Effector CD4-positive, alpha-beta T cell (primary cell): Measurements from ENCODE around the gene FHL1.
"Not testable (repeated sequence)": the region's sequence is repeated elsewhere in the genome, so short reads cannot be mapped to it uniquely, and the experiment has no call there.

Experiments used
- DNase-seq: peaks from one replicate; pipeline ENCODE4 v3.0.0-alpha.2; 2020
- total RNA-seq: gene quantifications from one replicate; lab custom pipeline; 2026; lab: John Stamatoyannopoulos, UW

FHL1 gene
- total RNA-seq, result 7.9 reads per million, percentile 27 among the genes with 10 or more reads in this experiment

DNA sequence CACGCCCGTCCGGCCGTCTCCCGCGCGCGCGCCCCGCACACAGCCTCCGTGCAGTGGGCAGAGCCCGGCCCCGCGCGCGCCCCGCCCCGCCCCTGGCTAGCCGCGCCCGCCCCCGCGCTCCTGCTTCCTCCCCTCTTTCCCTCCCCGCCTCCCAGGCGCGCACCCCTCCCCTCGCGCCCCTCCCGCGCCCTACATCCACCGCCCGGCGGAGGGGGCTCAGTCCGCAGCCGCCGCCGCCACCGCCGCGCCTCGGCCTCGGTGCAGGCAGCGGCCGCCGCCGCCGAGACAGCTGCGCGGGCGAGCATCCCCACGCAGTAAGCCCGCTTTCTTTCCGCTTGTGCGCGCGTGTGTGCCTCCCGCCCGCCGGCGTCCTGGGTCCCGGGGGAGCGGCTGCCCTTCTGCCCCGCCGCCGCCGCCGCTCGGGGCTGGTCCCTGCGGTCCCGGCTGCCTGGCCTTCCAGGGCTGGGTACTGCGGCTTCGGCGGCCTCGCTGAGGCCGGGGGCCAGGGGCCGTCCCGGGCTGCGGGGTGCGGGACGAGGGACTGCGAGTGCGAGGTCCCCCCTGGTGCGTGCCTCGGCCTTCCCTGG is at the start of gene FHL1:
FHL1 (plus strand) TSS at position 219 of the 587 bp plus-strand sequence.
- peak; percentile 37 for DNase-seq

DNA sequence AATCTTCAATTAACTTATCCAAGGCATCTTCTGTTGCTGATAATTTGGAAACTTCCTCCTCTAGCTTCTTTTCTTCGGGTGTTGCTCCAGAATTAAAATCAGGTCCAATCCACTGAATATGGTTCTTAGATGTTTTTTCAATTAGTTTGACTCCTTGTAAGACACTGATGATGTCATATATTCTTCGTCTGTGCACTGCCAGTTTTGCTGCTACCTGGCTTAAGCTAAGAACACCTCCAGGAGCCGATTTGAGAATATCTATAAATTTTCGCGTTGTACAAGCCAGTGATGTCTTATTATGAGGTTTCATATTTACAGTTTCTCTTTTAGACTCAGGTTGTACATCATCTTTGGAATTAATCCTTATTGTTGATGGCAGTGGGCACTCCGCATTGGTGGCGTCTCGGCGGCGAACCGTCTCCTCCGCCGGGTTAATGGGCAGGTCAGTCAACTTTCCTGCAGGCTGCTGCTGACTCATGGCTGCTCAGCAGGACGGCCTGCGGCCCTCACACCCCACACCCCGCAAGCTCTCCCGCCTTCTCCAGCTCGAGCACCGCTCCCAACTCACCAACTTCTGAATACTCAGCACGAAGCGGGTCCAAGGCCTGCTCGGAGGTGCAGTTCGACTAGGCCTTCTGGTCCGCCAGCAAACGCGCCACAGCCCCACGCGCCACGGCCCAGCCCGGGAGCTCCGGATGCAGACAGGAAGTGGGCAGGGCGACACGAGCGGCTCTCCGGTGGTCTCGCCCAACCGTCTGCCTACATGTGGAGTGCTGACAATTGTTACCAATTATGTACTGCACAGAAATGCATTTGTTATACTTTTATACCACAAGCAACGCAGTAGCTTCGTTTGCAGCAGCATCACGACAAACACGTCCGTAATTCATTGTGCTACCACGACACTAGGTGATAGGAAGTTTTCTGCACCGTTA is 49.2 kb upstream of the FHL1 start:
- DNase-seq, result no peak

DNA sequence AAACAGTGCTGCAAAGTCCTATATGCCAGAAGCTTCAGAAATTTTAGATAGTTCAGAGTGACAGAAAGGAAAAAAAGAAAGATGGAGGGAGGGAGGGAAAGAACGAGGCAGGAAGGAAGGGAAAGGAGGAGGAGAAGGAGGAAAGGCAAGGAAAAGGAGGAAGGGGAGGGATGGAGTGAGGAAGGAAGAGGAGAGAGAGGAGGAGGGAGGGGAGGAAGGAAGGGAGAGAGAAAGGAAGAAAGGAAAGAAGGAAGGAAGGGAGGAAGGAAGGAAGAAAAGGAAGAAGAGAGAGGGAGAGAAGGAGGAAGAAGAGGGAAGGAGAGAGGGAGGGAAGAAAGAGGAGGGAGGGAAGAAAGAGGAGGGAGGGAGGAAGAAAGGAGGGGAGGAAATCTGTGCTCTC is 42.4 kb upstream of the FHL1 start:
- no peak for DNase-seq

DNA sequence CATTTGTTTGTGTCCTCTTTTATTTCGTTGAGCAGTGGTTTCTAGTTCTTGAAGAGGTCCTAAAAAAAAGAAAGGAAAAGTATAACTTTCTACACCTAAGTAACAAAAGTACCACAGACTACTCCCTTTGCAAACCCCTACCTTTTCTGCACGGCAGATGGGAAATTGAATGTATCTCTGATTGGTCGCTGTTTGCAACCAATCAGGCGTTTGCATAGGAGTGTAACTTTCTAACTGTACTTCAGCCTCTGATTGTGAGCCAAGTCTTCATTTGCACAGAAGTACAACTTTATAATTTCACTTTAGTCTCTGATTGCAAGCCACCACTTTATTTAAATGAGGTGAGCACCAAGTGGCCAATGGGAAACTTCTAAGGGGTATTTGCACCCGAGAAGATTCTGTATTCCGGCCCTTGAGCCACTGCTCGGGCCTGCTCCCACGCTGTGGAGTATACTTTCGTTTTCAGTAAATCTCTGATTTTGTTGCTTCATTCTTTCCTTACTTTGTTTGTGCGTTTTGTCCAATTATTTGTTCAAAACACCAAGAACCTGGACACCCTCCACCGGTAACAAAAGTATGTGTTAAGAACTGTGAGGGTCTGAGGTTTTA is 40.3 kb upstream of the FHL1 start:
- no peak for DNase-seq

DNA sequence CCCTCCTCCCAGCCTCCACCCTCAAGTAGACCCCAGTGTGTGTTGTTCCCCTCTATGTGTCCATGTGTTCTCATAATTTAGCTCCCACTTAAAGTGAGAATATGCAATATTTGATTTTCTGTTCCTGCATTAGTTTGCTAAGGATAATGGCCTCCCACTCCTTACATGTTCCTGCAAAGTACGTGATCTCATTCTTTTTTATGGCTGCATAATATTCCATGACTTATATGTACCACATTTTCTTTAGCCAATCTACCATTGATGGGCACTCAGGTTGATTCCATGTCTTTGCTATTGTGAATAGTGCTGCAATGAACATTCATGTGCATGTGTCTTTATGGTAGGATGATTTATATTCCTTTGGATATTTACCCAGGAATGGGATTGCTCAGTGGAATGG is 38.4 kb upstream of the FHL1 start:
- DNase-seq, result not testable (repeated sequence)

DNA sequence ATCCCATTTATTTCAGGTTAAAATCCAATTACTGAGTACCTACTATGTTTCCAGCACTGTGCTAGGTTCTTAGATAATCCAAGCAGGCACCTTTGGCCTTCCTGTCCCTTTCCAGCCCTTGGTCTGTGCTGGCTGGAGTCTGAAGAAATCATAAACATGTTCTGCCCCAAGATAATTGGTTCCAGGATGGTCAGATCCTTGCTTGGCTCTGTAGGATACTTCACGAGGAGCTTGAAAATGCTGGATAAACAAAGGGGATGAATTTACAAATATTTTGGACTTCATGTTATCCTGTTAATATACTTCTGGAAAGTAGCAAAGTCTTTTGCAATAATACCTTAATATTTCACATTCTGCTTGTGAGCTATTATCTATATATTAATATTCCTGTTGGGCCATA is 35.0 kb upstream of the FHL1 start:
- DNase-seq, result no peak

DNA sequence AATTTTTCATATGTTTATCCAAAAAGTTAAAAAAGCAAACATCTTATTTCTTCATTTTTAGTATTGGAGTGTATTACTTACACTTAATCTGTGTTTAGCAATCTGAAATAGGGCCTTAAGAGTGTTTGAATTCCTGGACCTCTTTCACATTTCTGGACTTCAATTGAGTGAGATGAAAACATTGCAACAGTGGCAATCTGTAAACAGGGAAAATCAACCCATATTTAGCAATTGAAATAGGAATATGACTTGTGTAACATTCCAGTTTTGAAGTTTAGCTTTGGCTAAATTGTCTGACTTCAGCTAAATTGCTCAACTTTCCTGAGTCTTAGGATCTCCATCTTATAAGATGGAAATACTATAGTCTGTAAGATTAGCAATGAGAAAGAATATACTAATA is 34.6 kb upstream of the FHL1 start:
- DNase-seq, result no peak

DNA sequence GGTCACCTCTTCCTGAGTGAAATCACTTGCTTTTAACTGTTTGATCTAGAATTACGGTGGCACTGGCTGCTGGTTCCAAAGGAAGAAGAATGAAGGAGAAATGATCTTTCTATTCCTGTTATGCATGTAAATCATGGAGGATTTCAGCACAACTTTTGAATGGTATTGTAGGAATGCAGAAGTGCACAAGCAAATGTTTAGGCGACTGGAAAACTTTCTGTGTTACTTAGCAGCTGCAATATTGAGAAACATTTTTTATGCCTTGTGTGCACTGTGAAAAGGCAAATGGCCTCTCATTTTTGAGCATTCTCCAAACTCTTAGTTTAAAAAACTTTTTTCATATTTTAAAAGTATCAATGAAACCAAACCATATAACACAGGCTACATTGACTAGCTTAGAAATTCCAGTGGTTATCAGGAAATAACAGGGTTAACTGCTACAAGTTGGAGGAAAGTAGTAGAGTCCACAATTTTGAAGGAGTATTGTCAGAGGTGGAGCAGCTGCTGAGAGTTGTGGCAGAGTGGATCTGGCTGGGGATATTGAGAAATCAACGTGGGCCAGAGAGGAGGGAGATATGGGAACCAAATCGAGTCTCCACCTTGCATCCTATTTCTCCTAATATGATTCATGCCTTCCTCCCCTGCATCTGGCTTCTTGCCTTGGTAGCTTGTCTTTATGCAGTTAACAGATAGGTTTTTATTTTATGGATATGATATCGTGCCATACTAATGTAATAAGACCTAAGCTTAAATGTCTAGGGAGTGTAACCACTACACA is 32.0 kb upstream of the FHL1 start:
- no peak for DNase-seq

DNA sequence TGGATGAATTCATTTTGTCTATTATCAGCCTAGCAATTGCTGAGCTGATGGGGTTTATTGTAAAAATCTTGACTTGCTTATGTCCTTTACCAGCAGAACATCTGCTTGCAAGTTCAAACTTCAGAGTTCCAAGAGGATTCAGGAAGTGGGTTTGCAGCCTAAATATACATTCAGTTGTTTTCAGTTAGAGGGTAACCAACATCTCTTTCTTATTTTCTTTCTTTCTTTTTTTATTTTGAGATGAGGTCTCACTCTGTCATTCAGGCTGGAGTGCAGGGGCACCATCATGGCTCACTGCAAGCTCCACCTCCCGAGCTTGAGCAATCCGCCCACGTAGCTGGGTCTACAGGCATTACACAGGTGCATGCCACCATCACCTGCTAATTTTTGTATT is 31.4 kb upstream of the FHL1 start:
- no peak for DNase-seq

DNA sequence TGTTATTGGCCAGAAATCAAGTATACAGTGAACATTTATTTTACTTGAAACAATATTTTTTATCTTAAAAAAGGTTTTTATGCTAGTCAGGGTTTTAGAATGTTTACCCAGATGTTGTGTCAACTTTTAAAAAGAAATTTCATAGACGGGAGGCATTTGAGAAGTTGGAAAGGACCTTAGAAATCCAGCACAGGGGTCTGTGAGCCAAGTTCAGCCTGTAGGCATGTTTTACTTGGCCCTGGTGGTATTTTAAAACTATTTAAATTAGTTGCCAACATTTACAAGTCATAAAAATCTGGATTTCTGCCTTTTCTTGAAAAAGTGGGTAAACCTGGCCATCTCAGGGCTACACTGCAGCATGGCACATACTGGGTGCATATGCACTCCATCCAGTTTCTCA is 25.5 kb upstream of the FHL1 start:
- no peak for DNase-seq

DNA sequence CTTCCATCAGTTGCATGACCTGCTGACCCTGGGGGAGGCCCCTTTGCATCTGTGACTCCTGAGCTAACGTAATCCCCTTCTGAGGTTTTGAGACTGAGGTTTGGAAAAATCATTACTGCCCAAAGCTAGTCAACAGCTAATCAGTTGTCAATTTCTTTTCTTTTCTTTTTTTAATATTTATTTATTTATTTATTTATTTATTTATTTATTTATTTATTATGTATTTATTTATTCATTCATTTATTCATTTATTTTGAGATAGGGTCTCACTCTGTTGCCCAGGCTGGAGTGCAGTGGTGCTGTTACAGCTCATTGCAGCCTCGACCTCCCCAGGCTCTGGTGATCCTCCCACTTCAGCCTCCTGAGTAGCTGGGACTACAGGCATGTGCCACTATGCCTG is 25.1 kb upstream of the FHL1 start:
- no peak for DNase-seq

DNA sequence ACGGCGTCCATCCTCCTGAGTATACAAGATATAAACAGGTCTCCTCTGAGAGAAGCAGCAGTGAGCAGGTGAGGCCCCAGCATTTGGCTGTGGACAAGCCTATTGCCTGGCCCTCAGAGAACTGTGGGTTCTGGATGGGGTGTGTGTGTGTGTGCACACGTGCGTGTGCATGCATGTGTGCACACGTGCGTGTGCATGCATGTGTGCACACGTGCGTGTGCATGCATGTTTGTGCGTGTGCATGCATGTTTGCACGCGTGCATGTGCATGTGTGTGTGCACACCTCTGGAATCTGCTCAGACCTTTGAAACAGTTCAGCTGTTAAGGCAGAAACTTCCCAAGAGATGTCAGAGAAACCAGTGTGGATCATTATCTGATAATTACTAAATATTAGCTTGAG is 22.2 kb upstream of the FHL1 start:
- no peak for DNase-seq

DNA sequence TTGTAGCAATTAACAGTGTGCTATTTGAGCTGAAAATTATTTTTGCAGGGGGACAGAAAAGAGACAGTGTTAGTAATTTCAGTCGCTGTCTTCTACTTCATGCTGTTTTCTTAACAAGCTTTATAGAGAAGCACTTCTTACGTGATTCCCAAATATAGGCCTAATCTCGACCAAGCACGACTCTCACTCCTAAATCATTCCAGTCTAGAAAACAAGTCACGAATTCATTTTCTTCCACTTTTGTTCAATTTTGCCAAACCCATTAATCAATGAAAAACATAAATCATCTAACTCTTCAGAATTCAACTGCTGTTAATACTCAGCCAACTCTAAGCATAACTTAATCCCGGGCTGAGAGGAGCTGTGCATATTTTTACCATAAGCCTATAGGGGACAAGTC is 21.0 kb upstream of the FHL1 start:
- no peak for DNase-seq

DNA sequence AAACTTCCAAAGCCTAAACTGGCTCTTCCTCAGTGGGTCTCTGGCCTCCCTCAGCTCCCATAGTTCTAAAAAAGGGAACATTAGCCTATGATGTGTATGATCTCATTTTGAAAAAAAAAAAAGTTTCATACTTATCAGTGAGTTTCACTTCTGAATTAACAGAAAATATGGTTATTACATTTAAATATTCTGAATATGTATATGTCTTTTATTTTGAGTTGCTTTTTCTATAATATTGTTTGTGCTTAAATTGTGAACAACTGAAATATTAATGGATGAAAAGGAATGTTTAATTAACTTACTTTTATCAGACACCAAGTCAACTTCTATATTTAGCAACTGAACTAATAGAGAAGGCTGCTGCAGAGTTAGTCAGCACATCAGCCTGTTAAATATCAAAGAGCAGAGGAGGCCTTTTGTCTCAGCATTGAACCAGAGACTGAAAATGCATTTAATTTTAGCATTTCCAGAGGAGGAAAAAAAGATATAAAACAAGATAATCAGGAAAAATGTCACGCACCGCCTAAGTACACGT is 20.4 kb upstream of the FHL1 start:
- DNase-seq, result no peak

DNA sequence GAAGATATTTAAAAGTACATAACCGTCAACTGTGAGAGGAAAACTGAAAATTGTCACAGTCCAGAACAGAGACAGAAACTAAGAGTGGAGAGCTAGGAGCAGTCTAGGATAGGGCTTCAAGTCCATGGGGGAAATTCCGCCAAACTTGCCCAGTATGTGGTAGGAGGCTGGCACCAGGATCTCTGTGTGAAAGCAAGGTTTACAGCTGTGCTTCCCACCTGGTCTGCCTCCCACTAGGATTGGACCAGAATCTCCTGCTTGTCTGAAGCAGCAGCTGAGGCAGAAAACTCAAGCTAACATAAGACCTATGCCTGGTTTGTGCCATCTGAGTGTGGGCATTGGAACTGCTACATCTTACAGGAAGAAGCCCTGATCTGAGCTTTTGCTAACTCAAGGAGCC is 18.6 kb upstream of the FHL1 start:
- DNase-seq, result no peak

DNA sequence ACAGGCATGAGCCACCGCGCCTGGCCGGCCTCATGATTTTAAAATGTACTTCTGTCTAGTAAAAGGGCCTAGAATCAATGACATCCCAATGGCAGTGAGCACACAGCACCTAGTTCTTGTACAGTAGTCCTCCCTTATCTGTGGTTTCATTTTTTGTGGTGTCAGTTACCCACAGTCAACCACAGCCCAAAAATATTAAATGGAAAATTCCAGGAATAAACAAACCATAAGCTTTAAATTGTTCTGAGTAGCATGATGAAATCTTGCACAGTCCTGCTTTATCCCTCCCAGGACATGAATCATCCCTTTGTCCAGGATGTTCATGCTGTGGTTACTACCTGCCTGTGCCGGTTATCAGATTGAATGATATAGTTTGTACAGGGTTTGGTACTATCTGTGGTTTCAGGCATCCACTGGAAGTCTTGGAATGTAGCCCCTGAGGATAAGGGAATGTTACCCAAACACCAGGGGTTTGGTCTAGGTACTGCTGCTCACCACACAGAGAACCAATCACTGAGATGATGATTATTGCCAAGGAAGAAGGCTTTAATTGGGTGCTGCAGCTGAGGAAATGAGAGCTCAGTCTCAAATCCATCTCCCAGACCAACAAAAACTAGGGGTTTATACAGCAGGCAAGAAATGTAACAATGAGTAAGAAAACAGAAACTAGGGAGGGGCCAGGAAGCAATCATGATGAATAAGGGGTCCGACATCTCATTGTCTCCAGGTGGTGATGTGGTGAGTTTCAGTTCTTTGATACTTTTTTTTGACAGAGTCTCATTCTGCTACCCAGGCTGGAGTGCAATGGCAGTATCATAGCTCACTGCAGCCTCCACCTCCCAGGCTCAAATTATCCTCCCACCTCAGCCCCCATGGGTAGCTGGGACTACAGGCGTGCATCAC is 16.2 kb upstream of the FHL1 start:
- DNase-seq, result no peak

DNA sequence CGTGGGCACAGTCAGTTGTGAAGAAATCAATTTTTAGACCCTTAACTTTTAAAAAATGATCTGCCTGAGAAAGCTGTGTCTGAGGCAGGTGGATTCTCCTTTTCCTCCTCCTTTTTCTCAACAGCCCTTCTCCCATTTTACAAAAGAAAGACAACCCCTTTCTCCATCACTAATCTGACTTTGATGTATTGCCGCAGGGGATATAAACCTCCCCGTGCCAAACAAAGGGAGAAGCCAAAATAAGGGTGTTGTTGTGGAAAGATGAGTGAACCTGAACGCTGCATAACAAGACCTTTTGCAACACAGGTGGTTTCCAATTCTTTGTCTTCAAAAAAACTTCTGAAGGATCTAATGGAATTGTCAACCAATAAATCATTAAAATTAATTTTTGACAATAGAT is 8.4 kb upstream of the FHL1 start:
- no peak for DNase-seq

DNA sequence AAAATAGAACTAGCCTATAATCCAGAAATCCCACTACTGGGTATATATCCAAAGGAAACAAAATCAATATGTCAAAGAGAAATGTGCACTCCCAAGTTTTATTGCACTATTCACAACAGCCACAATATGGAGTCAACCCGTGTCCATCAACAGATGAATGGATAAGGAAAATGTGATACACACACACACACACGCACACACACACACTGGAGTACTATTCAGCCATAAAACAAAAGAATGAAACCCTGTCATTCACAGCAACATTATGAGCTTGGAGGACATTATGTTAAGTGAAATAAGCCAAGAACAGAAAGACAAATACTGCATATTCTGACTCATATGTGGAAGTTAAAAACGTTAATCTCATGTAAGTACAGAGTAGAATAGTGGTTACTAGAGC is 5.8 kb upstream of the FHL1 start:
- no peak for DNase-seq

DNA sequence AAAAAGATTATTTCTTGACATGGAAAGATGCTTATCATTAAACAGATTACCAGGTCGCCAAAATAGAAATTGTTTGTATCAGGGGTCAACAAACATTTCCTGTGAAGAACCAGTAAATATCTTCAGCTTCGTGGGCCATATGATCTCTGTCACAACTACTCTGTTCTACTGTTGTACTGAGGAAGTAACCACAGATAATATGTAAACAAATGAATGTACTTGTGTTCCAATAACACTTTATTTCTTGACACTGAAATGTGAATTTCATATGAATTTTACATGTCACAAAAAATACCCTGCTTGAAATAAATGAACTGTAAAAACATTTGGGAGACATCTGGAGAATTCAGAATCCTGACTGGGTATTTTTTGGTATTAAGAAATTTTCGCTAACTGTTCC is 4.7 kb upstream of the FHL1 start:
- no peak for DNase-seq

DNA sequence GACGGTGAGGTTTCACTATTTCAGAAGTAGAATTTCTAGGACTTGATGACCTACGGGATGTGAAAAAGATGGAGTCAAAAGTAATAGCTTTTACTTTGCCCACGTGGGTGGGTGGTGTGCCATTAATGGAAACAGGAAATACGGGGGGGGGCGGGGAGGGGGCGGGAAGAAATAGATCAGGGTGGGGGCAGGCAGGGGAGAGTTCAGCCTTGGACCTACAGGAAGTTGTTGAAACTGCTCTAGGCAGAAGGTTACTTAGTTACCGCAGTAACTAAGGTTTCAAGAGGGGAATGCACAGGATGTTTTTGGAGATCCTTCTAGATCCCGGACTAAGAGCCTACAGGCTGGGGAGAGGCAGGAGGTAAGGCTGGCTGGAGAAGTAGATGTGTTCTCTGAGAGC is 3.6 kb upstream of the FHL1 start:
- DNase-seq, result no peak

DNA sequence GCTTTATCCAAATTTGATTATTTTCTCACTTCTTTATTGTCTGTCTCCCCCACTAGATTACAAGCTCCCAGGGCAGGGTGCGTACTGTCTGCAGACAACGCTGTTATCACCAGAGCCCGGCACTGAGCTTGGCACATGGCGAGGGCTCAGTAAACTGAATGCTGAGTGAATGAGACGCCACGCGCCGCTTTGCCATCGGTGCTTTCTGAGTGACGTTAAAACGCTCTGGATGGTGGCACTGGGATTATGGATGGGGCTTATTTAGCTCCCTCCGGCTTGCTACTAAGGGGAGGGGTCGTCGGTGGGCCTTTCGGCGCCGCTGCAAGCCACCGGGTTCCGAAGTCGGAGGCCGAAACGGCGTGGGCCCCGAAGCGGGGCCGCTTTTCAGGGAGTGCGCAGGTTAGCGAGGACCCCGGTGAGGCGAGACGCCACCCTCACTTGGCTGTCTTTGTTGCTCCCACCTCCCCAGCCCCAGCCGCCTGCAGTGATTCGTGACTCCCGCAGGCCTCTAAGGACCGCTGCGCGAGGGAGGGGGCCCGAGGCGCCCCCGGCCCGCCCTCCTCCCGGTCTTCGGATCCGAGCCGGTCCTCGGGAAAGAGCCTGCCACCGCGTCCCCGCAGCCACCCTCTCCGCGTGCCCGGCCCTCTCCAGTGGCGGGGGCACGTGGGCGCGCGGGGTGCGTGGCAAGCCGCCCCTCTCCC is 569 bp upstream of the FHL1 start:
- DNase-seq, result peak; percentile 7
